ENCODE results near the gene SLC6A8.

GRCh38 chrX:153638041-153638371 is 49.7 kb upstream of the SLC6A8 start:
- TF ChIP-seq POLR2A (IDR thresholded peaks at IDR 0.05) (no peak), CTCF (IDR thresholded peaks at IDR 0.05) (no peak)
